Fibroblast of villous mesenchyme (primary cell): Measurements from ENCODE around the gene LMX1B. TPM values are rescaled to one million over a fixed set of nuclear protein-coding genes. Genes with fewer than 3 reads are reported as not detected.

Source experiments
- DNase-seq: peaks from one replicate; pipeline ENCODE4 v3.0.0-alpha.2; 2010; ENCODE audit warnings: low read depth
- H3K4me3 ChIP-seq: 2 replicates; pipeline ENCODE4 v1.5.1; 2011; ENCODE audit warnings: low read depth, mild to moderate bottlenecking, low read length
- total RNA-seq: library from RNA; depleted of rRNA; stranded (reverse); fragments of >200 nt; gene quantifications from 2 replicates; pipeline ENCODE4 v1.2.3, GENCODE V29; 2012
- TF ChIP-seq, protein P1 (sequence below): IDR thresholded peaks from 2 replicates; pipeline ENCODE4 v1.5.1; 2012; ENCODE audit warnings: low read depth, mild to moderate bottlenecking, low read length; ENCODE audit not compliant: insufficient read depth

The LMX1B gene
- total RNA-seq, 1 donor: not detected

DNA sequence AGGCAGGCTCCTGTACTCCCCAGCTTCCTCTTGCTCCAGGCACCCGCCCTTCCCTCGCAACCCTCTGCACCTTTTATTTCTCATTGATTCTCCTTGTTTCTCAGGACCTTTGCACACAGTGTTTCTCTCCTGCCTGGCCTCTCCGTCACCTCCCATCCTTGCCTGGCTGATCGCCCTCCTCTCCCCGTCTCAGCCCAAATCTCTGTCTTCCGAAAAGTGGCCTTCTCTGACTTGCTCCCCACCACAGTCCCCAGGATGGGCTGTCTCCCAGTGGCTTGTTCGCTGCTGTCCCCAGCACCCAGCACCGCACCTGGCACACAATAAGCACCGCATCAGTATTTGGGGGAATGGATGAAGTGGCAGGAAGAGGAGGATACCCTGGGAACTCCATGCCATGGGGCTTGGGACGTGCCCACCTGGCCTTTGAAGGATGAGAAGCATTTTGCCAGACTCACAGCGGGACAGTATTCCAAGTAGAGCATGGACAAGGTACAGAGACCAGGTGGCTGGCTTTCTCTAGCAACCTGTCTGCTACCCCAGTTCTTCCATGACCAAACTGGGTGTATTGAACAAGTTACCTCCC is 62.5 kb downstream of the LMX1B start:
- no peak for DNase-seq
- H3K4me3 ChIP-seq: no peak overlapping the region
- TF ChIP-seq, protein P1, sequence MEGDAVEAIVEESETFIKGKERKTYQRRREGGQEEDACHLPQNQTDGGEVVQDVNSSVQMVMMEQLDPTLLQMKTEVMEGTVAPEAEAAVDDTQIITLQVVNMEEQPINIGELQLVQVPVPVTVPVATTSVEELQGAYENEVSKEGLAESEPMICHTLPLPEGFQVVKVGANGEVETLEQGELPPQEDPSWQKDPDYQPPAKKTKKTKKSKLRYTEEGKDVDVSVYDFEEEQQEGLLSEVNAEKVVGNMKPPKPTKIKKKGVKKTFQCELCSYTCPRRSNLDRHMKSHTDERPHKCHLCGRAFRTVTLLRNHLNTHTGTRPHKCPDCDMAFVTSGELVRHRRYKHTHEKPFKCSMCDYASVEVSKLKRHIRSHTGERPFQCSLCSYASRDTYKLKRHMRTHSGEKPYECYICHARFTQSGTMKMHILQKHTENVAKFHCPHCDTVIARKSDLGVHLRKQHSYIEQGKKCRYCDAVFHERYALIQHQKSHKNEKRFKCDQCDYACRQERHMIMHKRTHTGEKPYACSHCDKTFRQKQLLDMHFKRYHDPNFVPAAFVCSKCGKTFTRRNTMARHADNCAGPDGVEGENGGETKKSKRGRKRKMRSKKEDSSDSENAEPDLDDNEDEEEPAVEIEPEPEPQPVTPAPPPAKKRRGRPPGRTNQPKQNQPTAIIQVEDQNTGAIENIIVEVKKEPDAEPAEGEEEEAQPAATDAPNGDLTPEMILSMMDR: no peak

DNA sequence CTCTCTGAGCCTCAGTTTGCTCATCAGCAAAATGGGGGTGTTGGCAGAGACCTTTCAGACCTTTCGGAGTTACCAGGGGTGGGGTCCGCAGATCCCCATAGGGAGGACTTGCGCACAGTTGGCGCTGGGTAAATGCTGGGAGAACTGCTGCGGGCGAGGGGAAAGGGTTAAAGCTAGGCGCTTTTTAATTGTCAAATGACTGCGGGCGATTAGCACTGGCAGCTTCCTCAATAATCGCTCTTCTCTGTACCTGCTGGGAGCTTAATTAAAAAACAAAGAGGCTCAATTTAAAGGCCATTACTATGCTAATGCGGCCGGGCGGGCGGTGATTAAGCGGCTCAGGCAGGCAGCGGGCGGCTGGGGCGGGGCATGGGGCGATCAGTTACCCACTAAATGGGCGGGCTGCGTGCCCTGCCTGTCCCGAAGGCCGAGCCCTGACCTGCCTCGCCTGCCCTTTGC is 63.0 kb downstream of the LMX1B start:
- no peak for DNase-seq
- TF ChIP-seq, protein P1: no peak
- no peak overlapping the region for H3K4me3 ChIP-seq

DNA sequence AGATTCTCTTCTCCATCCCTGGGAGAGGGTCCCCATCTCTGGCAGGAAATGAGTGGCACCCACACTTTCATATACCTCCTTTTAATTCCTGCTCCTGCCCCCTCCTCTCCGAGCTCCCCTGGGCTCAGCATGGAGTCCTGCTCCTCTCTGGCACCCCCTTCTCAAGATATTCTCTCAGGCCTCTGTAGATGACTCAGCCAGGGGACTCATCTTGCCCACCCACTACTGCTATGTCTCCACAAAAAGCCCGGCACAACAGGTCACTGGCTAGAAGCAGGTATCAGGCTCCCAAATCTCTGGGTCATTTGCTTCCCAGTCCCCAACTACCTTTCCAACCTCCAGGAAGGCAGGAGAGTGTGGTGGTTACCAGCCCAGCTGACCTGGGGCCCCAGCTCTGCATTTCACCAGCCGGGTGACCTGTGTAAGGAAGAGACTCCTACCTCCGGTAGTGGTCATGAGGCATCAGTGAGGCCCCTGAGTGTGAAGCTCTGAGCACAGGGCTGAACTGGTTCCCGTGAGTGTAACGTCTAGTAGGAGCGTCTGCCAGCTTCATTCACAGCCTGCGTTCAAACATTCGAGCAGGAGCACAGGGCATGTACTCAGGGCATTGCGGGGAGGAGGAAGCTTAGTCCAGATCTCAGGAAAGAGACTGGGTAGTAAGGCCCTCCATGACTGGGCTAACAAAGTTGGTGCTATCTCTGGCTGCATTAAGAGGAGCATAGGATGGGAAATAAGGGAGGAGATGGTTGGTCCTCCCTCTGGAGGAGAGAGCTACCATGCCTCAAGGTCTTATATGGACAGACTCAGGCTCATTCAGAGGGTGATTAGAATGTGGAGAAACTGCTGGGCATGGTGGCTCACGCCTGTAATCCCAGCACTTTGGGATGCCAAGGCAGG is 63.7 kb downstream of the LMX1B start:
- no peak overlapping the region for H3K4me3 ChIP-seq
- TF ChIP-seq, protein P1: no peak
- DNase-seq: no peak

DNA sequence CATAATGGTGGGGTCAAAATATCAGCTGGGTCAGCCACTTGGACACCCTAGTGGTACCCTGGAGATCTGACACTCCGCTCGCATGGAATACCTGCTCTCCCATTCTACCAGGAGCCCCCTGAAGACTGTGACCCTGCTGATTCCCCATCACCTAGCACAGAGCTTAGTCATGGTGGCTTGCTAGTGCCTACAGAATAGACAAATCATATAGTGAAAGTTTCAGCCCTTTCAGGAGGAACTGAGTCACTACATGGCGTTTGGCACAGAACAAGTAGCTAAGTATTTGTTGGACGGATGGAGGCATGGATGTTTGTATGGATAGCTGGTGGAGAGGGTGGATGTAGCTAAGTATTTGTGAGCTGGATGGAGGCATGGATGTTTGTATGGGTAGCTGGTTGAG is 65.3 kb downstream of the LMX1B start:
- TF ChIP-seq, protein P1: no peak
- no peak overlapping the region for H3K4me3 ChIP-seq
- no peak for DNase-seq

DNA sequence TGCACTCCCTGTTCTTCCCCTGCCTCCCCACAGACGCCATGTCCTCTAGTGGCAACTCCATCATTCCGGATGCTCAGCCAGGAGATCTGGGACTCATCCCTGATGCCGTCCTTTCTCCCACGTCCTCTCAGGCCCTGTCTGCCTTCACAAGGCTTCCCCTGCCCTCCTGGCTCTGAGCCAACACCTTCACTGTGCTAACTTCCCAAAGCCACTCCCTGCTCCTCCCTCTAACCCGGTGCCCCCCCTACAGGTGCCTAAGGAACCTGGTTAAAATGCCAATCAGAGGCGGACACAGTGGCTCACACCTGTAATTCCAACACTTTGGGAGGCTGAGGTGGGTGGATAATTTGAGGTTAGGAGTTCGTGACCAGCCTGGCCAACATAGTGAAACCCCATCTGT is 67.6 kb downstream of the LMX1B start:
- TF ChIP-seq, protein P1: no peak
- no peak for DNase-seq
- no peak overlapping the region for H3K4me3 ChIP-seq

DNA sequence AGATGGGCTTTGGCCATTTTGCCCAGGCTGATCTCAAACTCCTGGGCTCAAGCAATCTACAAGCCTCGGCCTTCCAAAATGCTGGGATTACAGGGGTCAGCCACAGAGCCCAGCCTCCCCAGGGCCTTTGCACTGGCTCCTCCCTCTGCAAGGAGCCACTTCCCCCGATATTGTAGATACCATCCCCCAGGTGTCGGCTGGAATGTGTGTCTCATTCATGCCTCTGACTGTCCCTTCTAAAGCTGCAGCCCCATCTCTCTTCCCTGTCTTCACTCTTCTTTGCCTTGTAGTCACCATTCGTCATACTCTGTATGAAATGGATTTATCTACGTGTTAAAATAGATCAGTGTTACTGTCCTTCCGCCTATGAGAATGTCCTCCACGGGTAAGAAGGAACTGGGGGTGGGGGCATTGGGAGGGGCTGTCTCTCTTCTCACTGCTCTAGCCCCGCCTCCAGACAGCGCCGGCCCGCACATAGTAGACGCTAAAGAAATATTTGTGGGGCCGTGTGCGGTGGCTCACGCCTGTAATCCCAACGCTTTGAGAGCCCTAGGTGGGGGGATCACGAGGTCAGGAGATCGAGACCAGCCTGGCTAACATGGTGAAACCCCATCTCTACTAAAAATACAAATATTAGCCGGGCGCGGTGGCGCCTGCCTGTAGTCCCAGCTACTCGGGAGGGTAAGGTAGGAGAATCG is 68.5 kb downstream of the LMX1B start:
- DNase-seq: no peak
- no peak overlapping the region for H3K4me3 ChIP-seq
- TF ChIP-seq, protein P1: no peak
